GM12874 (cell line): ENCODE data around the gene NIP7.

ENCODE experiments used
- CTCF ChIP-seq: IDR thresholded peaks from 2 replicates; pipeline ENCODE4 v1.5.1; 2011; ENCODE audit warnings: low read depth, mild to moderate bottlenecking, control low read depth, low read length, moderate library complexity; ENCODE audit not compliant: insufficient read depth

Gene NIP7

GRCh38 chr16:69338557-69339288, 849 bp upstream of the NIP7 start:
- TF ChIP-seq CTCF = no peak

- TF ChIP-seq CTCF = no peak
Observed at GRCh38 chr16:69340095-69340644, 598 bp downstream of the NIP7 start.

- TF ChIP-seq CTCF = no peak
Observed at GRCh38 chr16:69344171-69344570, 4.6 kb downstream of the NIP7 start.

- no peak for TF ChIP-seq CTCF
Observed at GRCh38 chr16:69345923-69346322, 6.4 kb downstream of the NIP7 start.

GRCh38 chr16:69346683-69347082, 7.1 kb downstream of the NIP7 start:
- no peak for TF ChIP-seq CTCF

GRCh38 chr16:69348222-69348621, 8.7 kb downstream of the NIP7 start:
- no peak for TF ChIP-seq CTCF

- TF ChIP-seq CTCF = no peak
Observed at GRCh38 chr16:69349536-69349935, 10.0 kb downstream of the NIP7 start.
